Stimulated activated CD4-positive, alpha-beta T cell treated with anti-CD3 and anti-CD28 coated beads, Interleukin-12 subunit alpha, Interleukin-12 subunit beta, amount 100 ng/mL, for 4 hours (primary cell): ENCODE data around the gene VAV2.

Experiments used
- DNase-seq: peaks from one replicate; pipeline ENCODE4 v3.0.0-alpha.2; 2020

VAV2 gene

DNA sequence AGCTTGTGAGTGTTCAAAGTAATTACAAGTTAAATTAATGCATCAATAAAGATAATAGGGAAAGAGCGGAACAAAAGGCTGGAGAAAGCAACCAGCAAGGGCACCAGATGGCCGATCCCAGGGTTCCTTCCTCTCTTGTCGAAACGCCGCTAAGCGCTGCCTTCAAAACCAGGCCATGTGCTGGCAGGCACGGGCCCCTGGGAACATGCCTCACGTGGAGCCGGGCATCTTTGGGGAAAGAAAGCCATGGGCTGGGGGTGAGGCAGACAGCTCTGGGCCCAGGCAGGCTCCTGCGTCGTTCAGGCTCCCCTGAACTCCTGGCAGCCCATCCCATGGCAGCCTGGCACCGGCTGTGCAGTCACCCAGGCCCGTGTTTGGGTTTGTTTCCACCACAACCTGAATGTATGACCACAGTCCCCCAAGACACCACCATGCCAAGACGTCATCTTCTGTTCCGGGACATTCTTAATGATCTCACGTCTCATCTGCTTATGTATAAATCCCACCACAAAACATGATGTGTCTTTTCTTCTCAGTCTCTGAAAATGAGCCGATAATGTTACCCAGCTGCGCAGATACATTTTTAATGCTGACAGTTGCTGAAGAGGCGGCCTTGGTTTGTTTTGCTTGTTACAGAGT, 143.5 kb downstream of the VAV2 start:
- DNase-seq: no peak

GRCh38 chr9:133846483-133847090, 145.5 kb downstream of the VAV2 start:
- no peak for DNase-seq

DNA sequence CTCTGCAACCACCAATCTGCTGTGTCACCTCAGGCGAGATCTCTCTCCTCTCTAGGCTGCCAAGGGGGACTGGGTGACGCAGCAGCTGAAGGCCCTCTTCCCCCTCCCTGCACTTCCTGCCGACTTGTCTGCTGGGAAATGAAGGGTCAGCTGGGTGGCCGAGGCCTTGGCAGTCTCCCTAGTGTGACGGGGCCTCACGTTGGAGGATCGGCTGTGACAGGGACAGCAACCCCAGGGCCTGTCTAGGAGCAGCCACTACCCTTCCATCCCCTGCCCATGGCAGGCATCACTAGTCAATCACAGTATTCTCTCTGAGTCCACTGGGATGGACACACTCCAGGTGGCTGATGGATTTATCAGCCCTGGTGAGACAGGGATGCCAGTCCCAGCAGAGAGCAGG, 146.7 kb downstream of the VAV2 start:
- no peak for DNase-seq

- no peak for DNase-seq
Measured at GRCh38 chr9:133844881-133845410, 147.2 kb downstream of the VAV2 start.

- no peak for DNase-seq
Measured at GRCh38 chr9:133844398-133844784, 147.7 kb downstream of the VAV2 start.

GRCh38 chr9:133843751-133844397, 148.2 kb downstream of the VAV2 start:
- DNase-seq: no peak

GRCh38 chr9:133843250-133843649, 148.9 kb downstream of the VAV2 start:
- DNase-seq: no peak

DNA sequence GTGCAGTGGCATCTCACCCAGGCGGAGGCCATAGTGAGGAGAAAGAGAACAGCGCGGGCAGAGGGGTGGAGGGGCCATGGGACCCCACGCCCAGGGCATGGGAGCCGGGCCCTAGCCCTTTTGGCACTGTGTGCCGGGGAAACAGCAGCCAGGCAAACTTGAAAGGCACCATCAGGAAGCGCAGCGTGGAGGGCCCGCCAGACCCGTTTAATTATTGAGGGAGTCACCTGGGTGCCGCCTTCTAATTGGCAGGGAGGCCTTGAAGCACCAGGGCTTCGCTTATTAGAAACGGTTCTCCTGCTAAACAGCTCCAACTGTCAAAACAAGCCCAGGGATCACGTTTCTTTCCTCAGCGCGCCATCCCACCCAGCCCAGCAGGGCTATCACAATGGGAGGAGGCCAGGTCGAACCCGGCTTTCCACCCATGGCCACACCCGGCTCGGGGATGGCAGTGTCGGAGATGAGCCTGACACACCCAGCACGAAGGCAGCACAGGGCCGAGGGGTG, 149.3 kb downstream of the VAV2 start:
- DNase-seq: no peak

DNA sequence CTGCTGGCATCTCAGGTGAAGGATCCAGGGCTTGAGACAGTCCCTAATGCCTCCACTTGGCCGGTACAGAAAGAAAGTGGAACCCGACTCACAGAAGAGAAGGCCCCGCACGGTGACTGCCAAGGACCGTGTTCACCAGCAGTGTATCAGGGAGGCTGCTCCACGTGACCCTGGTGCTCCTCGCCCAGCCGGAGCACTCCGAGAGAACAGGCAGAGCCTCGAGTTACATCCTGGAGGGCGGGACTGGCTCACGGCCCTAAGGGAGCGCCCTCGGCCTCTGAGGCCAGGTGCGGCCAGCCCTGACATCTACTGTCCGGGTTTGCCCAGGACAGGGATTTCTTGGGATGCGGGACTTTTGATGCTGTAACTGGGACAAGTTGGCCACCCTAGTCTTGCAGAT, 149.9 kb downstream of the VAV2 start:
- DNase-seq: no peak

DNA sequence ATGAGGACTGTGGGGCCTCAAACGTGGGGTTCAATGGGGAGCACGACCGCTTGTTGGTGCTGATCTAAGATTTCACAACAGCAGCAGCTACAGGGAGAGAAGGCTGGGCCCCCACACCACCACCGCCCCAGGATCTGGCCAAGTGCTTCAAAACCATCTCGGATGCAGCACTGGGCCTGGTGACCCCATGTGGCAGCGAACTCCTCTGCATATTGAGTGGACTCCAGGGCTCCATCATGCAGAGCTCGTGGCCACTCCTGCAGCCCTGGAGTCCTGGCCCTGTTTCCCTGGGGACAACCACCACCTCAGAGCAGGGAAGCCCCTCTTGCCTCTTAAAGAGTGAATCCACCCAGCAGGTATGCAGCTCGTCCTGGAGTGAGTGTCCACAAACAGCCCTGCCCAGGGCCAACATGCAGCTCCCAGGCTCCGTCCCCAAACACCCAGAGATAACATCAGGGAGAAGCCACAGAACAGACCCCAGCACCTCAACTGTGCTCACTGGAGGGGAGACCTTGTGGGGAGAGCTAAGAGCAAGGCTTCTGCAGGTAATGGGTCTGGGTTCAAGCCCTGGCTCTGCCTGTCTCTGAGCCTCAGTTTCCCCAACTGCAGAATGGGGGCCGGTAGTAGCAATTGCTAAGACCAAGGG, 150.8 kb downstream of the VAV2 start:
- DNase-seq: no peak

- no peak for DNase-seq
Measured at GRCh38 chr9:133839822-133840329, 152.2 kb downstream of the VAV2 start.

- DNase-seq: no peak
Measured at GRCh38 chr9:133838859-133839507, 153.1 kb downstream of the VAV2 start.

DNA sequence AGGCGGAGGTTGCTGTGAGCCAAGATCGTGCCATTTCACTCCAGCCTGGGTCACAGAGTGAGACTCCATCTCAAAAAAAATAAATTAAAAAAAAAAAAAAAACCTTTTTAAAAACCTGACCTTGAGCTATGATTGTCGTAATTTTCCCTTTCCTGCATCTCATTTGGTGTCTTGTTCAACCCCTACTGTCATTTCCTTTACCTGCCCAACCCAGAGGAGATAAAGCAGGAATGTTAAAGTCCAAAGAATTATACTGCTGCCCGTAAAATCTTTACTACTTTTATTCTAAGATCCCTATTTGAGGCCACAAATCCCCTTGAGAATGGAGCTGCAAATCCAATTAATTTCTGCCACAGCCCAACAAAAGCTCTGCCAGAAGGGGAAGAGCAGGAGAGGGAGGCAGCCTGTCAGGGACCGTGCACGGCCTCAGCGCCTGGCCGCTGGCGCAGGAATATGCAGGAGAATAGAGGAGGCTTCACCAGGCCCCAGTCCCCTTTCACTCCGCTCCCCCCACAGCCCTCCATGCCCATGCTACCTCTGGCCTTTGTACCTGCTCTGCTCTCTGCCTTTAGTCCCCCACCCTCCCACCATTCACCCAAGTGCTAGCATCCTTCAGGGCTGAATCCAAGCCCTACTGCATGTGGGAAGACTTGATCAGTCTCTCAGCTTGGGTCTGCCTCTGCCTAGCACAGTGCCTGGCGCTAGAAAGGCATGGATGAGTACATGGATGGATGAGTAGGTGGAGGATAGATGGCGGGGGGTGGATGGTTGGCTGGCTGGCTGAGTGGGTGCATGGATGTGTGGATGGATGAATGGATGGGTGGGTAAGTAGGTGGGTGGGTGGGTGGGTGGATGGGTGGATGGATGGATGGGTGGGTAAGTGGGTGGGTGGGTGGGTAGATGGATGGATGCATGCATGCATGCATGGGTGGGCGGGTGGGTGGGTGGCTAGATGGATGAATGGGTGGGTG, 154.2 kb downstream of the VAV2 start:
- DNase-seq: no peak

DNA sequence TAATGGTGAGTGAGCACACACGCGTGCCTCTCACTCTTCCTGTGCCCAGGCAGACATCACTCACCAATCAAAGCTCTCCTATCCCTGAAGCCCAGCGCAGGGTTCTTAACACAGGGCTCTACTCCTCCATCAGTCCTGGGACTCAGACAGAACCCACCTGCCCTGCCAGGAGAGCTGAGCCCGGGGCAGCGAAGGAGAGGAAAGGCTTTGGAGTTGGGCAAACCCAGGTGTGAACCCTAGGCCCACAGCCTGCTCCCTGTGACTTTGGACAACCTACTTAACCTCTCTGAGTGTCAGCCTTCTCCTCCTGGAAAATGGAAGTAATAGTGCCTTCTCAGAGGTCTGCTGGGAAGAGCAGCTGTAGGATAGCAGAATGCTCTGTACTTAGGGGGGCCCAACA, 155.3 kb downstream of the VAV2 start:
- no peak for DNase-seq

GRCh38 chr9:133836001-133836758, 155.9 kb downstream of the VAV2 start:
- no peak for DNase-seq

DNA sequence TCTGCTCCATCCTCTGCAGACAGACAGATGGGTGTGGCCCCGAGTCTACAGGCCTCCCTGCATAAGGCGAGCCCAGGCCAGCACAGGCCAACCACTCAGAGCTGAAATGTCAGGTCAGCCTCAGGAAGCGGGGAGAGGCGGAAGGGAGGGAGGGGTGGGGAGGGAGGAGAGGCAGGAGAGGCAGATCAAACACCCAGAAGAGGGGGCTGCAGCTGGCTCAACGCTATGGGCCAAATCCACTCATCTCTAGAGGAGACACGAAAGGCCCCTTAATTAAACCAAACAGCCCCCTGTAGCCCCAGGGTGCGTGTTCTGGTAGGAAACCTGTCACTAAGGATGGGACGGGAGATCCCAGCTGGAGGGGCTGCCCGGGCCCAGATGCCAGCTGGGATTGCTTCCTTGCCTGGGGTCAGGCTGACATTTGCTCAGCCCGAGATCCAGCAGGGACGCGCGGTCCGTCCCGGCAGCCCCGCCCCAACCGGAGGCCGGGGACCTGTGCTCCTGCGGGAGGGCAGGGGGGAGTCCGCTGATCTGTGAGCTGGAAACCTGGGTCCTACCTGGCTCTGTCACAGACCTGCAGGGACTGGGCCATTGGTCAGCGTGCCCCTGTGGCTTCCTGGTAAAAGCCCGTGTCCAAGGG, 156.7 kb downstream of the VAV2 start:
- DNase-seq: no peak

- no peak for DNase-seq
Measured at GRCh38 chr9:133834080-133834976, 157.8 kb downstream of the VAV2 start.

GRCh38 chr9:133833388-133834025, 158.6 kb downstream of the VAV2 start:
- no peak for DNase-seq

DNA sequence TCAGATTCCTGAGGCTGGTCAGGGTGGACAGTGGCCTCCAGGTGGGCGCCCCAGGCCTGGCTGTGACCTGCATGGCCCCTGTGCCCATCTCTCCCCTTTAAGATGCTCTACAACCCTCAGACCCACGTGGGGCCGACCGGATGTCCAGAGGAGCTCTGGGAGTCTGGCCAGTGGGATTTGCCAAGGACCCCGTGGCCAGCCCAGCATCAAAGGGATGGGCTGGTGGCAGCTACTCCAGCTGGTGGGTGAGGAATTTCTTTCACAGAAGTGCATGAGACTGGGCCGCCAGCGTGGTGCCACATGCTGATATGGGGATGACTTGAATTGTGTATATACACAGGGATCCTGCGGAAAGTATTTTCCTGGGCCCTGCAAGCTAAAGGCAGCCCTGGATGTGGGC, 159.2 kb downstream of the VAV2 start:
- DNase-seq: no peak
